Gastroesophageal sphincter (tissue), 4 donors: Measurements from ENCODE around the gene CFAP45. TPM values are rescaled to one million over a fixed set of nuclear protein-coding genes. Genes with fewer than 3 reads are reported as not detected.
A peak's percentile ranks its signal among the peaks of the same experiment; 100 is the strongest.

Experiments used
- ATAC-seq: fragments of 150-250 bp; one replicate; pipeline ENCODE4 v1.9.1; 2016; ENCODE audit warnings: mild to moderate bottlenecking, moderate library complexity
- H3K27ac ChIP-seq, 4 donors: fragments of 200-600 bp; sonication (generic) in 3 of 4; 1 replicate in 3 of 4; 2 replicates in 1 of 4; pipeline ENCODE4 v1.5.1; 2016 to 2019
- H3K27me3 ChIP-seq: fragments of 200-600 bp; sonication (generic); one replicate; pipeline ENCODE4 v1.5.1; 2019
- H3K36me3 ChIP-seq, 2 donors: fragments of 200-600 bp; sonication (generic); one replicate each; pipeline ENCODE4 v1.5.1; 2019; ENCODE audit warnings: control low read depth in 1 of 2
- H3K4me1 ChIP-seq, 3 donors: fragments of 200-600 bp; sonication (generic); 1 replicate in 2 of 3; 2 replicates in 1 of 3; pipeline ENCODE4 v1.5.1; 2016 to 2019; ENCODE audit warnings: control low read depth in 2 of 3
- H3K4me3 ChIP-seq, 2 donors: fragments of 200-600 bp; sonication (generic); one replicate each; pipeline ENCODE4 v1.5.1; 2019; ENCODE audit warnings: mild to moderate bottlenecking in 1 of 2, moderate library complexity in 1 of 2
- H3K9me3 ChIP-seq, 3 donors: fragments of 200-600 bp; sonication (generic); one replicate each; pipeline ENCODE4 v1.5.1; 2017 to 2019; ENCODE audit warnings: control low read depth in 2 of 3
- CTCF ChIP-seq, 4 experiments: fragments of 200-600 bp in 2 of 4; fragments of 450-650 bp in 2 of 4; sonication (generic) in 1 of 4; IDR thresholded peaks; one replicate each; pipeline ENCODE4 v1.5.1; 2017 to 2019; ENCODE audit warnings: antibody characterized with exemption in 4 of 4, mild to moderate bottlenecking in 2 of 4, moderate library complexity in 2 of 4
- EP300 ChIP-seq: sonication (generic); formaldehyde crosslinking; IDR thresholded peaks from one replicate; pipeline ENCODE4 v1.6.1; 2017; ENCODE audit warnings: antibody characterized with exemption, mild to moderate bottlenecking
- POLR2A ChIP-seq, 2 donors: fragments of 450-650 bp; IDR thresholded peaks; one replicate each; pipeline ENCODE4 v1.6.1; 2017; ENCODE audit warnings: antibody characterized with exemption in 2 of 2, mild to moderate bottlenecking in 2 of 2, moderate library complexity in 1 of 2
- POLR2AphosphoS5 ChIP-seq: sonication (generic); formaldehyde crosslinking; IDR thresholded peaks from one replicate; pipeline ENCODE4 v1.6.1; 2017; ENCODE audit warnings: antibody characterized with exemption
- WGBS, 2 donors: methylation state at CpG; one replicate each; pipeline ENCODE4 v1.1.5; 2018; ENCODE audit warnings: low coverage in 1 of 2; 5-methylcytosine and 5-hydroxymethylcytosine counted together
- total RNA-seq, 4 donors: library from RNA; depleted of rRNA; stranded (reverse); fragments of >200 nt; gene quantifications; one replicate each; pipeline ENCODE4 v1.1.0, GENCODE V29; 2016

The CFAP45 gene
- total RNA-seq, 4 donors from 2014 or later: 0.27 to 0.81 TPM; not detected in 2

GRCh38 chr1:159922511-159923202 lies 22.7 kb upstream of the CFAP45 start:
- TF ChIP-seq POLR2AphosphoS5 (no peak), CTCF (IDR thresholded peaks at IDR 0.05) (no peak), EP300 (no peak), POLR2A (IDR thresholded peaks at IDR 0.05) (no peak)
- H3K36me3 ChIP-seq: peaks cover 0 to 34% of the 10 kb centered on the region in 2 donors
- no peaks in the 10 kb centered on the region for H3K9me3 ChIP-seq
- peak overlapping the region; percentile 2 to 96 for H3K4me3 ChIP-seq
- peak overlapping the region; percentile 90 to 96 (median 94) for H3K27ac ChIP-seq
- peak; percentile 11 for ATAC-seq
- WGBS, 2 donors: 30 to 50% methylated on average over 2 to 4 of the region's 8 CpGs
- no peaks in the 10 kb centered on the region for H3K27me3 ChIP-seq
- peaks cover 0 to 76% (median 5%) of the 10 kb centered on the region in 3 donors for H3K4me1 ChIP-seq

- Histone ChIP-seq H3K27ac (peak overlapping the region; percentile 90 to 96 (median 94)), H3K9me3 (no peaks in the 10 kb centered on the region), H3K27me3 (no peaks in the 10 kb centered on the region), H3K4me1 (peaks cover 0 to 77% (median 5%) of the 10 kb centered on the region in 3 donors), H3K36me3 (peaks cover 0 to 39% of the 10 kb centered on the region in 2 donors), H3K4me3 (peak overlapping the region in 1 of 2 donors; percentile 96)
- no peak for ATAC-seq
- WGBS, 2 donors: 38% methylated on average over 16 of the region's 18 CpGs; no CpG with 5 or more reads in 1 of the 2 donors
- TF ChIP-seq POLR2A (IDR thresholded peaks at IDR 0.05) (no peak), EP300 (no peak), CTCF (IDR thresholded peaks at IDR 0.05) (no peak)
Observed at GRCh38 chr1:159921700-159922504, 21.9 kb upstream of the CFAP45 start.

- no peak for TF ChIP-seq CTCF (IDR thresholded peaks at IDR 0.05)
- TF ChIP-seq POLR2AphosphoS5: no peak
- TF ChIP-seq EP300: no peak
- no peak for TF ChIP-seq POLR2A (IDR thresholded peaks at IDR 0.05)
- Histone ChIP-seq H3K4me3 (peak overlapping the region in 1 of 2 donors; percentile 96), H3K9me3 (no peaks in the 10 kb centered on the region), H3K27me3 (no peaks in the 10 kb centered on the region), H3K36me3 (peaks cover 0 to 39% of the 10 kb centered on the region in 2 donors), H3K4me1 (peaks cover 0 to 77% (median 8%) of the 10 kb centered on the region in 3 donors), H3K27ac (peak overlapping the region in 3 of 4 donors; percentile 93 to 96 (median 94))
- WGBS, 2 donors: 60% methylated on average over 1 of the region's 1 CpG; no CpG with 5 or more reads in 1 of the 2 donors
- ATAC-seq: no peak
Observed at GRCh38 chr1:159921251-159921650, 21.3 kb upstream of the CFAP45 start.

- no peaks in the 10 kb centered on the region for H3K27me3 ChIP-seq
- TF ChIP-seq EP300: no peak
- TF ChIP-seq POLR2AphosphoS5: no peak
- TF ChIP-seq POLR2A (IDR thresholded peaks at IDR 0.05): no peak
- no peak for TF ChIP-seq CTCF (IDR thresholded peaks at IDR 0.05)
- H3K9me3 ChIP-seq: no peaks in the 10 kb centered on the region
- H3K27ac ChIP-seq: peak overlapping the region in 3 of 4 donors; percentile 93 to 96 (median 94)
- 67 to 78% methylated on average over 1 of the region's 1 CpG for WGBS, 2 donors
- no peak for ATAC-seq
- no peak overlapping the region for H3K4me3 ChIP-seq
- peaks cover 0 to 39% of the 10 kb centered on the region in 2 donors for H3K36me3 ChIP-seq
- H3K4me1 ChIP-seq: peaks cover 0 to 77% (median 11%) of the 10 kb centered on the region in 3 donors
Observed at GRCh38 chr1:159920651-159921050, 20.7 kb upstream of the CFAP45 start.
